Measurements from ENCODE around the gene SEL1L3.

Gene SEL1L3

DNA sequence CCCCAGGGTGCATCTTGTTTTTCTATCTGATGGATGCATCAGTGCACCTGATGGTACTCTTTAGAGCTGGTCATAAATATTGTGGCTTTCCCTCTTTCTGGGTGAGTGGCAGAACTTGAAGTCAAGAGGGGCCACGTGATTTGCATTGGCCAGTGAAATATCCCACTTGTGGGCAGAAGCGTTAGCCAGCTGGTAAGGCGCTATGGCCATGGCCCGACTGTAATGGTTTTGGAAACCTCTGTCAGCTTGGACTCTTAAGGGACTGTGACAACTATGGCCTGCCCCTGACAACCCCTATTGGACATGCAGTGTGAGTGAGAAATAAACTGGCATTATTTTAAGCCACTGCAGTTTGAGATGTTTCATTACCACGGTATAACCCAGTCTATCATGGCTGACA lies 72.8 kb downstream of the SEL1L3 start:
- DNase-seq (ENCODE audit: low read depth in 2 of 2) = no peak

DNA sequence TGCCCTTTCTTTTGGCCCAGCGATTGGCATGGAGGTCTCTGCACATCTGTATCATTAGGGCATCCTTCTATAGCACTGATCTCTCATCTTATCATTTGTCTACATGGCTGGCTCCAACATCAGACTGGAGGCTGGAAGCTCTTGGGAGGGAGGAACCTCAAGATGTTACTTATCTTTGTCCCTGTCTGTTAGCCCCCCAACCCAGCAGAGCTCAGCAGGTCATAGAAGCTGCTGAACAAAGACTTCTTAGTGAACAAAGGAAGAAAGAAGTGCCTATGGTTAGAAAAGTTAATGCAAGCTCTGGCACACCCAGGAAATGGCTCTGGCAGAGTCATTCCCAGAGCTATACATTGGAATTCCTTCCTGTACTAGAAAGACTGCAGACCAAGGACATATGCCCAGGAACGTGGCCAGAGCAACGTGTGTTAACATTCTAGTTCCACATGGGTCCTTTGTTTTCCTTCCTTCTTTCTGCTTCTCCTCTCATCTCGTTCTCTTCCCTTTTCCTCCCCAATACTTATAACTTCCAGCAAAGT lies 74.0 kb downstream of the SEL1L3 start:
- DNase-seq (ENCODE audit: low read depth in 2 of 2) = no peak

GRCh38 chr4:25786497-25787065 lies 76.2 kb downstream of the SEL1L3 start:
- no peak for DNase-seq (ENCODE audit: low read depth in 2 of 2)

GRCh38 chr4:25783943-25784342 lies 78.8 kb downstream of the SEL1L3 start:
- no peak for DNase-seq (ENCODE audit: low read depth in 2 of 2)

DNA sequence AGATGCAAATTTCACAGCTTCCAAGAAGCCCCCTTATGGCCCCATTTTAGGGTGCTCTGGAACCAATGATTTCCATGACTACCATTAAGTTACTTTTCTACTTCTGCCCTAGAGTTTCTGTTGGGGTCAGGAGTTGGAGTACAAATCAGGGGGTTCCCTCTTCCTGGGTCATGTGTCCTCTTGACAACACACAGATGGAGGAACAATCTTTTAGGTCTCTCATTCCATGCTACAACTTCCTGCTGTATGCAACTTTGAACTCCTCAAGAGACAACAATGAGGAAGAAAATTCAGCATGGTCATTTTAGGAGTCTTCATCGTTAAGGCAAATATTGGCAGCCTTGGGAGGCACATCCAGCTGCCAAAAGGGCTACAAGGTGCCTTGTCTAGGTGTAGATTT lies 79.7 kb downstream of the SEL1L3 start:
- DNase-seq (ENCODE audit: low read depth in 2 of 2) = no peak

DNA sequence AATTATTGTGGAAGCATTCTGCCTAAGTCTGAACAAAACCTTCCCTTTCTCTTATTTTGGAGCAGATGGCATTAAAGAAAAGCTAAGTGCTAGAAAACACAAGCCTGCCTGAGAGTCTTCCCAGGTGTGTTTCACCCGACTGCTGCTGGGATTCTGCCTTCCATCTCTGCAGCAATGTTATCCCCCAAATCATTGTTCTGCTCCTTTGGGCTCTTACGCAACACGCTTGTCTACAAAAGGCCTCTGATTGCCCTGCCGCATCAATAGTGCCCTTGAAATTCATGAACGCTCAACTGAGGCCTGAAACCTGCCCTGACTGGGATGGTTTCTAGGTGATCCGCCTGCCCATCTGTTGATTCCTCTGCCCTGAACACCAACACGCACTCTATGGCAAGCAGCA lies 80.3 kb downstream of the SEL1L3 start:
- no peak for DNase-seq (ENCODE audit: low read depth in 2 of 2)

DNA sequence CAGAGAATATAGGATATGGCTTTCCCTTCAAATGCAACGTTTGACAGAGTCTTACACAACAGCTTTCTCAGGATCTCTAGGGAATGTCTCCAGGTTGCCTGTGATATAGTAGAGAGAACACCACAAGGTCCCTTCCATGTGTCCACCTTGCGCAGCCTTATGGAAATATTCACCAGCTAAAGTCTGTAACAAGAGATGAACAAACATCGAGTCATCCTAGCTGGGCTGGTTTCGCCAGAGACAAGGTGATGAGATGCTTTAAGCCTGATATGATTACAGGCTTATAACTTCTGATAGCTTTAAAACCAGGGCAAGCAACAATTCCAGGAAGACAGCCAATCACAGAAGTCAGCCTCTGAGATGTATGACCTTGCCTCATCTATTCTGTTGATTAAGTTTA lies 83.8 kb downstream of the SEL1L3 start:
- no peak for DNase-seq (ENCODE audit: low read depth in 2 of 2)

DNA sequence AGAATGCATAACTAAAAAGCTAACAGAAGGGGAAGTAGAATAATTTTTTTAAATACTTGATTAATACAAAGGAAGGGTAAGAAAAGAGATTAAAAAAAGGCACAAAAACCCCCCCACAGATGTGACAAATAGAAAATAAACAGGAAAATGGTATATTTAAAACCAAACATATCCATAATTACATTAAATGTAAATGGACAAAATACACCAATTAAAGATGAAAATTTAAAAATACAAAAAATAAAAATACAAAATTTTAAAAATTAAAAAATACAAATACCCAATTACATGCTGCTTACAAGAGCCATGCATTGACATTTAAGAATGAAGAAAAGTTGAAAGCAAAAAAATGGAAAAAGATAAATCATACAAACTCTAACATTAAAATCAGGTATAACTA lies 86.0 kb downstream of the SEL1L3 start:
- no peak for DNase-seq (ENCODE audit: low read depth in 2 of 2)

- no peak for DNase-seq (ENCODE audit: low read depth in 2 of 2)
These were observed 87.6 kb downstream of the SEL1L3 start for GRCh38 chr4:25775166-25775565.

GRCh38 chr4:25773358-25773757 lies 89.4 kb downstream of the SEL1L3 start:
- no peak for DNase-seq (ENCODE audit: low read depth in 2 of 2)

DNA sequence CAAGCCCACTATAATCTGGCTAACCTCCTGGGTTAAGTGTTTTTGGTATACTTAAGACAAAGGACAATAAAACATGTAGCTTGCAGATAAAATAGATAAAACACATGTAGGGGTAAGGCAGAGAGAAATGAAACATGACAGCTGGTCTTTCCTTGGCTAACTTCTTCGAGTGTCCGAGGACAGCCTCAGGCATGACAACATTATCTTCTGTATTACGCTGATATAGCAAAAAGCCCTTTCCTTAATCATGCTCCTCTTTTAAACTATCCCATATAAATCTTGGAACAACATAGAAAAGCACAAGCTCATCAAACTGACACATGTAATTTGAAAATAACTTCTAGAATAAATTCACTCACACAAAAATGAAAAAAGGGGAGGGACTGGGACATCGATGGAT lies 91.1 kb downstream of the SEL1L3 start:
- DNase-seq (ENCODE audit: low read depth in 2 of 2) = no peak

DNA sequence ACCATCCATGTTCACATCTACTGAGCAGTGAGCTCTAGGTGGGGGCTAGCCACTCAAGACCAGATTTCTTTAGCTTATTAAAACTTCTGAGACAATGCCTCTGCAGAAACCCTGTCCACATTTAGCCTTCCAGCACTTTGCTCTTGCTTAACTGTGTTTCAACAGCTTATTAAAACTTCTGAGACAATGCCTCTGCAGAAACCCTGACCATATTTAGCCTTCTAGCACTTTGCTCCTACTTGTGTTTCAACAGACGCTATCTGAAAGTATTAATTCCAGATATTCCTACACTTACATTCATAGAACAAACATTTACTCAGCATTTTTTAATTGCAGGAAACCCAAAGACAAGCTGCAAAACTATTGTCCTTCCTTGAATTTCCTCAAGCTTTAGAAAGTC lies 91.9 kb downstream of the SEL1L3 start:
- DNase-seq (ENCODE audit: low read depth in 2 of 2) = no peak

DNA sequence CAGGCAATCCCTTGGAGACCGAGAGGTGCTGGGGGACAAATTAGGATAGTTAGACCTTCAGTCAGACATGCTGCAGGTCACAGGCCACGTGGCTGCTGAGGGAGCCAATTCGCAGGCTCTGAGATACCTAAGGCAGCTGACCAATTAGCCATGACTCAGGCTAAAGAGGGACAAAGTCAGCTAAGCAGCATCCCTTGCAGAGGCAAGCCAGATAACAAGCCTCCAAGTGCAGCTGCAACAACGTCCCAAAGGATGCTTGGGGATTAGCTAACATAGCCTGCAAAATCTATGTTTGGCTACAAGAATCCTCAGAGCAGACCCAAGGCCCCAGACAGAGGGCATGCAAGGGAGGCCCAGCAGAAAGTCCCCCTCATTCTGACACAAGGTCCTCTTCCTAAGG lies 93.5 kb downstream of the SEL1L3 start:
- DNase-seq (ENCODE audit: low read depth in 2 of 2) = no peak

DNA sequence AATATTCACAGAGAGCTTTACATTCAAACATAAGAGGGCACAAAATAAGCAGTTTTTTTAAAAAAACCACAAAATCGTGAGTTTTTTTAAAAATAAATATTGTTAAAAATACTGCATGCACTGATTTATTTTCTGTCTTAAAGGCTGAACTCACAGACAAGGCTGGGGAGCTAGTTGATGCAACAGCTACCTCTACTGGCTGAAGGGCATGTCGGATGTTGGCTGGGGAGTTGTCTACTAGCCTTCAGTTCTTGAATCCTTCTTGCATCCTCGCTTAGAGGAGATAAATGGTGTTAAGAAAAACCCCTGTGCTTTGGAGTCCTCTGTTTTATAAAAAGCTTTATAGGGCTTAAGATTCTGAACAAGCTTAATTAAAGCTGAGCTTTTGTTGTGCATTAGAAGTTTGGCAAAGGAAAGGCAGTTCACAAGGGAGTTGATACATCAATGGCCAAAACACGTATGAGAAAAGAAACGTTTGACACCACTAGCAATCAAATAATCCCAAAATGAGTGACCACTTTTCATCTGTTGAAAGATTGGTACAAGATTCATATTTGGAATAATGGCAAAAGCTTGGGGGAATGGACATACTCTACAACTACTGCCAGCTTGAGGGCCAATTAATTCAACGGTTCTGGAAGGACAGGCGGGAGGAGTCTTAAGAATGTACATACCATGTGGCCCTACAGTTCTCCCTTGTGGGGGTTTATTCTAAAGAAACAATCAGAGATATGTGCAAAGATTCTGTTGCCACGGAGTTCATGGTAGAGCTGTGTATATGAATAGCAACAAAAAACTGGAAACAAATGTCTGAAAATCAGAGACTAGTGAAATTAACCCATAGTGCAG lies 94.7 kb downstream of the SEL1L3 start:
- DNase-seq (ENCODE audit: low read depth in 2 of 2) = no peak

GRCh38 chr4:25760518-25761157 lies 102.2 kb downstream of the SEL1L3 start:
- no peak for DNase-seq (ENCODE audit: low read depth in 2 of 2)

DNA sequence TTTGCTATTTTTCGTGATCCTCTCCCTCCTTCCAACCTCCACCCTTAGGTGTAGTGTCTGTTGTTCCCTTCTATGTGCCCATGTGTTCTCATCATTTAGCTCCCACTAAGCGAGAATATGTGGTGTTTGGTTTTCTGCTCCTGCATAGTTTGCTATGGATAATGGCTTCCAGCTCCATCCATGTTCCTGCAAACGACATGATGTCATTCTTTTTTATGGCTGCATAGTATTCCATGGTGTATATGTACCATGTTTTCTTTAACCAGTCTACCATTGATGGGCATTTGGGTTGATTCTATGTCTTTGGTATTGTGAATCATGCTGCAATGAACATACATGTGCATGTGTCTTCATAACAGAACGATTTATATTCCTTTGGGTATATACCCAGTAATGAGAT lies 102.7 kb downstream of the SEL1L3 start:
- no peak for DNase-seq (ENCODE audit: low read depth in 2 of 2)

DNA sequence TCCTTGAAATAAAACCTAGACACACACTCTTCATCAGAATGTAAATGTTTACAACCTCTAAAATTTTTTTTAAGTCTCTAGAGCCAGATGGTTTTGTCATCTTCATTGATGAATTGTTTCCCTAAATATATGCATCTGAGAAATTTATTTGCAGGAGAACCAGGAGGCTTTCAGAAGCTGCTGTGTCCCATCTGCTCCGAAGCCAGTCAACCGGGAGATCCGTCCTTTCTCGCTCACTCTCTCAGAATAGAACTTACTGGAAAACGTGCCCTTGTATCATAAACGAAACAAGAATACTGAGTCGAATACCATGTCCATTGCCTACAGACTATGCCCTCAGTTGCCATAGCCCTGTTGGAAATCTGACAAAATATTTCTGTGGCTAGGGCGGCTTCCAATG lies 103.7 kb downstream of the SEL1L3 start:
- no peak for DNase-seq (ENCODE audit: low read depth in 2 of 2)

- no peak for DNase-seq (ENCODE audit: low read depth in 2 of 2)
These were observed 105.3 kb downstream of the SEL1L3 start for GRCh38 chr4:25757452-25757851.

DNA sequence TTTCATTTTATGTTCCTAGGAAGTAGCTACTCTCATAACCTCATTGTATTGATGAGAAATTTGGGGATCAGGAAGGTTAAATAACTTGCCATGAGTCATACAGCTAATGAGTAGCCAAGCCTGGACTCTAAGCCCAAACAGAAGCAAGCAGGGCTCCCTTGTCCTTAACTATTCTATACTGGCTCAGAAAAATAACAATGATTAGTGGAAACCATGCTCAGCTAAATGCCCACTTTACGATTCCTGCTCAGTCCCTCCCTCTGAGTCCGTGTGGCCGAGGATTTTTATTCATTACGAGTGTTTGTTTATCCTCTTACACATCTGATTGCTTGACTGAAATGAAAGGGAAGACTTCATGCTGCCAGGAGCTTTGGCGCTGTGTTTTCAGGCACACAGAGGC lies 106.3 kb downstream of the SEL1L3 start:
- DNase-seq (ENCODE audit: low read depth in 2 of 2) = no peak

GRCh38 chr4:25755911-25756310 lies 106.9 kb downstream of the SEL1L3 start:
- no peak for DNase-seq (ENCODE audit: low read depth in 2 of 2)

- DNase-seq (ENCODE audit: low read depth in 2 of 2) = no peak
These were observed 109.5 kb downstream of the SEL1L3 start for GRCh38 chr4:25753239-25753638.

DNA sequence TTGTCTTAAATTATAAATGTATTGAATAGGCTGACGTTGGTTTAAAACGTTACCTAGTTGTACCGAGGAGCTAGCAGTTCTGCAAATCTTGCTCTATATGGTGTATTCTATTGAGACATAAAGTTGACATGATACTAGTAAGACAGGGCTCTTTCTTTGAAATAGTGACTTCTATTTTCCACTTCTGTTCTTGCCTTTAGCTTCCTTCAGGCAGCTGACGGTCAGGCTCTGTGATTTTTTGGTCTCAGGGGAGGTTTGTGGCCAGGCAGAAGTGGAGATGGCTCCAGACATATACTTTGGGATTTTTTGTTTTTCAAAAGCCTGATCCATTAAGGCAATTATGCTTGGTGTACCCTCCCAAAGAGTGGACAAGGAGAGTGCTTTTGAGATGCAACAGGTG lies 111.9 kb downstream of the SEL1L3 start:
- no peak for DNase-seq (ENCODE audit: low read depth in 2 of 2)
